ENCODE measurements around the gene C12orf42. TPM values are rescaled to one million over a fixed set of nuclear protein-coding genes. Genes with fewer than 3 reads are reported as not detected.

The C12orf42 gene
- total RNA-seq, 1 experiment from 2014 or later = not detected

GRCh38 chr12:103314786-103315185 lies 181.0 kb downstream of the C12orf42 start:
- in situ Hi-C loops (cut with HindIII; ENCODE audit: low pct_unique_long_range_greater_than_20kb, low sequenced_read_pairs) = no loop called here
- DNase-seq (ENCODE audit: low read depth) = no peak

- in situ Hi-C loops (cut with HindIII; ENCODE audit: low pct_unique_long_range_greater_than_20kb, low sequenced_read_pairs) = no loop called here
- DNase-seq (ENCODE audit: low read depth) = no peak
Measured at GRCh38 chr12:103313894-103314293, 181.9 kb downstream of the C12orf42 start.

GRCh38 chr12:103312742-103313354 lies 182.9 kb downstream of the C12orf42 start:
- DNase-seq (ENCODE audit: low read depth) = no peak
- in situ Hi-C loops (cut with HindIII; ENCODE audit: low pct_unique_long_range_greater_than_20kb, low sequenced_read_pairs) = no loop called here

DNA sequence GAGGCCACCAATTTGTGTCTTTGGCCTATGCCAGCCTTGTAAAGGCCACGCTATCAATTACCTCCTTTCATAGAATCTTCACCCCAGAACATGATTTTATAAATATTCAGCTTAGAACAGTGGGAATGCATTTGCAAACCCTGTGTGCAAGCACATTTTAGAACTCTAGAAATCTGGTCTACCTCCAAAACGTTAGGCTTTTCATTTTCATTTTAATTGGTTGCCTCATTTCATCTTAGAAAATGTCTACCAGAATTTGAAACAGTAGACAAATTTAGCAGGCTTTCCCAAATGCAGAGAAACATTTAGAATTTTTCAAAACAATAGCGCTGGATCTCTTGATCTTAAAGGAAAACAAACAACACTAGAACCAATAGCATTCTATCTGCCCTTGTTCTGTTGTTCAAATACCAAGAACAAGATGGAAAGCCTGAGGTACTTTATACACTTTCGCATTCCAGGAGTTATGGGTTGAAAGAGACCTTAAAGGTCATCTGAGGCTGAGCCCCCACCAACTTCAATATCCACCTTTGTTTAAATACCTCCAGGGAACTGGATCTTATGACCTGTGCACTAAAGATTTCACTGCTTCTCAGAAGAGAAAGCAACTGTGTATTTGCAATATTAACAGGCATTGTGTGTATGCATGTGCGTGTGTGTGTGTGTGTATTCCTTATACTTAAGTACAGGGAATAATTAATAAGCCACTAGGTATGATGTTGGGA lies 185.1 kb downstream of the C12orf42 start:
- no peak for DNase-seq (ENCODE audit: low read depth)
- in situ Hi-C loops (cut with HindIII; ENCODE audit: low pct_unique_long_range_greater_than_20kb, low sequenced_read_pairs) = no loop called here

GRCh38 chr12:103308396-103308795 lies 187.4 kb downstream of the C12orf42 start:
- no peak for DNase-seq (ENCODE audit: low read depth)

GRCh38 chr12:103303484-103303883 lies 192.3 kb downstream of the C12orf42 start:
- DNase-seq (ENCODE audit: low read depth) = no peak
- in situ Hi-C loops (cut with HindIII; ENCODE audit: low pct_unique_long_range_greater_than_20kb, low sequenced_read_pairs) = no loop called here

More at GRCh38 chr12:103308396-103308795, 187.4 kb downstream of the C12orf42 start:
- in situ Hi-C loops (cut with HindIII; ENCODE audit: low pct_unique_long_range_greater_than_20kb, low sequenced_read_pairs) = no loop called here

GRCh38 chr12:103301642-103302591 lies 193.9 kb downstream of the C12orf42 start:
- in situ Hi-C loops (cut with HindIII; ENCODE audit: low pct_unique_long_range_greater_than_20kb, low sequenced_read_pairs) = no loop called here

GRCh38 chr12:103288016-103288415 lies 207.8 kb downstream of the C12orf42 start:
- DNase-seq (ENCODE audit: low read depth) = no peak
- in situ Hi-C loops (cut with HindIII; ENCODE audit: low pct_unique_long_range_greater_than_20kb, low sequenced_read_pairs) = no loop called here

More at GRCh38 chr12:103301642-103302591, 193.9 kb downstream of the C12orf42 start:
- DNase-seq (ENCODE audit: low read depth) = no peak

DNA sequence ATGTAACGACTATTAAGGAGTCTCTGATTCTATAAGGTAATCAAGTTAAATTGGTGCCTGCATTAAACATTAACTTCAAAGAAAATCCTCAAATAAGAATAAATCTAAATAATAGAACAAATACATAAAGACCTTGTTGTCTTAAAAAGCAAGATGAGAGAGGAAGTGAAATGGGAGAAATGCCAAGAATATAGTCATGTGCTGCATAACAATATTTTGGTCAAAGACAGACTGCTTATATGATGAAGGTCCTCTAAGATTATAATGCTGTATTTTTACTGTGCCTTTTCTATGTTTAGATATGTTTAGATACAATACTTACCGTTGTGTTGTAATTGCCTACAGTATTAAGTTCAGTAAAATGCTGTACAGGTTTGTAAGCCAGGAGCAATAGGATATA lies 213.6 kb downstream of the C12orf42 start:
- in situ Hi-C loops (cut with HindIII; ENCODE audit: low pct_unique_long_range_greater_than_20kb, low sequenced_read_pairs) = no loop called here
- no peak for DNase-seq (ENCODE audit: low read depth)

GRCh38 chr12:103279444-103279843 lies 216.3 kb downstream of the C12orf42 start:
- DNase-seq (ENCODE audit: low read depth) = no peak
- in situ Hi-C loops (cut with HindIII; ENCODE audit: low pct_unique_long_range_greater_than_20kb, low sequenced_read_pairs) = no loop called here

DNA sequence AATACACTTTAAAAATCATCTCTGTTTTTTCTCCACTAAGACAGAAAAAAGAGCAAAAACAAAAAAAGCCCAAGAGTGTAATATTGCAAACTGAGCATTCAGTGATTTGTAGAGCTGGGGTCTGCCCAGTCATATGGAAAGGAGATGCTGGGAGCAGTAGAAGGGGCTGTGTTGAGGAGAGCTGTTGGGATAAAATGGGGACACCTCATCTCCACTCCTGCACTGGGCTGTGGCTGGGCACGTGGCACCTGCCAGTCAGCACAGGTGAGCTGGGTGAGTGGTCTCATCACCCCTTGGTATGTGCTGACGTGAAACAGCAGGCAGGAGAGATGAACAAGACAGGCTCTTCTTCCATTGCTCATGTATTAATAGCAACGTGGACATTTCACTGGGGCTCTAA lies 217.4 kb downstream of the C12orf42 start:
- no peak for DNase-seq (ENCODE audit: low read depth)
- in situ Hi-C loops (cut with HindIII; ENCODE audit: low pct_unique_long_range_greater_than_20kb, low sequenced_read_pairs) = no loop called here

GRCh38 chr12:103273645-103274044 lies 222.1 kb downstream of the C12orf42 start:
- in situ Hi-C loops (cut with HindIII; ENCODE audit: low pct_unique_long_range_greater_than_20kb, low sequenced_read_pairs) = no loop called here
- no peak for DNase-seq (ENCODE audit: low read depth)

DNA sequence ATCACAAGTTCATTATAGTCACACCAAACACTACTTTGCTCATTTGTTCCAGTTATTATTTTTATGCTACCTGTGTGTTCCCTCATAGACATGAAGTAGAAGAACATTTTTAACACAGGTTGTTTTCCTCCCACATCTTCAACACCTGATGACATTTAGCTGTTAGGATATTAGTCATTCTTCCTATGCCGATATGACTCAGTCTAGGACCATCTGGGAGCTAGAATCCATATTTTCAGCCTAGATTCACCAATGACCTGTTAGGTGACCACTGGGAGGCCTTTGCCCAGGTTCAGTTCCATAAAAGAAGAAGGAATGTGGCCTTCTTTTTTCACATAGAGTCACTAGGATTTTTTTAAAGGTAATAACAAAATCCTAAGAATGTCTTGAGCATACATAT lies 222.8 kb downstream of the C12orf42 start:
- in situ Hi-C loops (cut with HindIII; ENCODE audit: low pct_unique_long_range_greater_than_20kb, low sequenced_read_pairs) = no loop called here
- no peak for DNase-seq (ENCODE audit: low read depth)

DNA sequence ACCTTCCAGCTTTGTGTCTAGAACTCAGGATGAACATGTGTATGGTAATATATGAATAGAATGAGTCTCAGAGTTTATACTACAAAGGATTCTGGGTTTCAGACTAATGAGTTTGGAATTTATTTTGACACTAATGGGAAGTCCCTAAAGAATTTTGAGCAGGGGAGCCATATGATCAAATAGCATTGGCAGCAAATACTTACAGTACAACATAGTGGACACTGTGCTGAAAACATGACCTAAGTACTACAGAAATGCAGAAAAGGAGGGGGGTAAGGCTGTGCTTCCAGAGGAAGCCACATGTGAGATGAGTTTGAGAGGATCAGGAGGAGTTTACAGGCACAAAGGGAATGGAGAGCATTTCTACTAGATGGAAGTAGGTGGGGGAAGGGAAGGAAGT lies 225.8 kb downstream of the C12orf42 start:
- in situ Hi-C loops (cut with HindIII; ENCODE audit: low pct_unique_long_range_greater_than_20kb, low sequenced_read_pairs) = no loop called here
- no peak for DNase-seq (ENCODE audit: low read depth)

- DNase-seq (ENCODE audit: low read depth) = no peak
- in situ Hi-C loops (cut with HindIII; ENCODE audit: low pct_unique_long_range_greater_than_20kb, low sequenced_read_pairs) = no loop called here
Measured at GRCh38 chr12:103268831-103269514, 226.8 kb downstream of the C12orf42 start.

DNA sequence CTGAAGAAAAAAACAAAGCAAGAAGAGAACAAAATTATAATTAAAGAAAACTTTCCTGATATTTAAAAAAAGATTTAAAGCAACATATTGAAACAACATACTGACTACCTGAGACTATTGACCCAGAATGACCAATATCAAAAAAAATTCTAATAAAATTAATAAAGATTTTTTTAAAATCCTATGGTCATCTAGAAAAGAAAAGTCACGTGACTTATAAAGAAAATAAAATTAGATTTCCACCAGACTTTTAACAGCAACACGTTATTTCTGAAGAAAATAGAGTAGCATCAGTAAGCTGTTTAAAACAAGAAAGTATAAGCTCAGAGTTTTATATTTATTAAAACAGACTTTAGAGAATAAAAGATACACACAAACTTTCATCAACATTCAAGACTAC lies 238.0 kb downstream of the C12orf42 start:
- in situ Hi-C loops (cut with HindIII; ENCODE audit: low pct_unique_long_range_greater_than_20kb, low sequenced_read_pairs) = no loop called here
- DNase-seq (ENCODE audit: low read depth) = no peak

Measured in Caki2 (cell line).